BE2C (cell line): Measurements from ENCODE around the gene IDH3G.

Source experiments
- DNase-seq: peaks from one replicate; pipeline ENCODE4 v3.0.0-alpha.2; 2020
- H3K27me3 ChIP-seq: fragments of 250-450 bp; sonication (Bioruptor Pico); 2 replicates; pipeline ENCODE4 v1.5.1; 2020; ENCODE audit warnings: mild to moderate bottlenecking
- H3K36me3 ChIP-seq: fragments of 250-450 bp; sonication (Bioruptor Pico); 2 replicates; pipeline ENCODE4 v1.5.1; 2020; ENCODE audit warnings: mild to moderate bottlenecking
- H3K4me1 ChIP-seq: fragments of 250-450 bp; sonication (Bioruptor Pico); 2 replicates; pipeline ENCODE4 v1.5.1; 2020
- H3K4me3 ChIP-seq: 2 replicates; pipeline ENCODE4 v1.5.1; 2011; ENCODE audit warnings: low read depth, low read length
- H3K9me3 ChIP-seq: fragments of 250-450 bp; sonication (Bioruptor Pico); 2 replicates; pipeline ENCODE4 v1.5.1; 2020
- CTCF ChIP-seq: IDR thresholded peaks from 2 replicates; pipeline ENCODE4 v1.5.1; 2012; ENCODE audit warnings: mild to moderate bottlenecking, low read depth, low read length

IDH3G gene

GRCh38 chrX:153769158-153769864 lies 24.9 kb downstream of the IDH3G start:
- Histone ChIP-seq H3K4me1 (peaks cover 12% of the 10 kb centered on the region), H3K36me3 (no peaks in the 10 kb centered on the region), H3K9me3 (no peaks in the 10 kb centered on the region), H3K27me3 (no peaks in the 10 kb centered on the region), H3K4me3 (no peak overlapping the region)
- DNase-seq = no peak
- TF ChIP-seq CTCF = no peak

GRCh38 chrX:153768311-153769157 lies 25.6 kb downstream of the IDH3G start:
- H3K27me3 ChIP-seq = no peaks in the 10 kb centered on the region
- peaks cover 14% of the 10 kb centered on the region for H3K4me1 ChIP-seq
- H3K9me3 ChIP-seq = no peaks in the 10 kb centered on the region
- peak; percentile 18 for DNase-seq
- H3K4me3 ChIP-seq = no peak overlapping the region
- no peaks in the 10 kb centered on the region for H3K36me3 ChIP-seq
- TF ChIP-seq CTCF = no peak

- H3K9me3 ChIP-seq = no peaks in the 10 kb centered on the region
- no peak overlapping the region for H3K4me3 ChIP-seq
- TF ChIP-seq CTCF = no peak
- DNase-seq = no peak
- H3K27me3 ChIP-seq = no peaks in the 10 kb centered on the region
- no peaks in the 10 kb centered on the region for H3K36me3 ChIP-seq
- H3K4me1 ChIP-seq = peaks cover 14% of the 10 kb centered on the region
Observed at GRCh38 chrX:153767674-153768055, 26.5 kb downstream of the IDH3G start.

- Histone ChIP-seq H3K4me3 (no peak overlapping the region), H3K9me3 (no peaks in the 10 kb centered on the region), H3K4me1 (peaks cover 14% of the 10 kb centered on the region), H3K27me3 (no peaks in the 10 kb centered on the region), H3K36me3 (no peaks in the 10 kb centered on the region)
- TF ChIP-seq CTCF = no peak
- peak; percentile 5 for DNase-seq
Observed at GRCh38 chrX:153766871-153767673, 27.1 kb downstream of the IDH3G start.

- DNase-seq = peak; percentile 68
- Histone ChIP-seq H3K4me3 (peak overlapping the region; percentile 43), H3K36me3 (no peaks in the 10 kb centered on the region), H3K4me1 (peaks cover 14% of the 10 kb centered on the region), H3K27me3 (no peaks in the 10 kb centered on the region), H3K9me3 (no peaks in the 10 kb centered on the region)
- TF ChIP-seq CTCF = no peak
Observed at GRCh38 chrX:153766098-153766817, 27.9 kb downstream of the IDH3G start.
